ENCODE measurements around the gene TM4SF1.

Gene TM4SF1

GRCh38 chr3:149325581-149325980 lies 51.9 kb downstream of the TM4SF1 start:
- peaks cover 8% of the 10 kb centered on the region for H3K27me3 Mint-ChIP-seq
- H3K36me3 Mint-ChIP-seq (ENCODE audit: low read depth), result no peaks in the 10 kb centered on the region
- H3K4me3 Mint-ChIP-seq, result no peak overlapping the region
- H3K9me3 Mint-ChIP-seq, result no peaks in the 10 kb centered on the region
- H3K4me1 Mint-ChIP-seq (ENCODE audit: low read depth), result no peaks in the 10 kb centered on the region
- H3K27ac Mint-ChIP-seq, result no peak overlapping the region

GRCh38 chr3:149324332-149324731 lies 53.1 kb downstream of the TM4SF1 start:
- H3K4me3 Mint-ChIP-seq, result no peak overlapping the region
- H3K4me1 Mint-ChIP-seq (ENCODE audit: low read depth), result no peaks in the 10 kb centered on the region
- H3K27ac Mint-ChIP-seq, result no peak overlapping the region

GRCh38 chr3:149321640-149322039 lies 55.8 kb downstream of the TM4SF1 start:
- Mint-ChIP-seq H3K4me1 (ENCODE audit: low read depth) (no peaks in the 10 kb centered on the region), H3K36me3 (ENCODE audit: low read depth) (no peaks in the 10 kb centered on the region), H3K9me3 (no peaks in the 10 kb centered on the region), H3K27me3 (peaks cover 12% of the 10 kb centered on the region), H3K4me3 (no peak overlapping the region), H3K27ac (no peak overlapping the region)

More at GRCh38 chr3:149324332-149324731, 53.1 kb downstream of the TM4SF1 start:
- Mint-ChIP-seq H3K27me3 (peaks cover 8% of the 10 kb centered on the region), H3K36me3 (ENCODE audit: low read depth) (no peaks in the 10 kb centered on the region), H3K9me3 (no peaks in the 10 kb centered on the region)

- peaks cover 12% of the 10 kb centered on the region for H3K27me3 Mint-ChIP-seq
- no peak overlapping the region for H3K4me3 Mint-ChIP-seq
- H3K27ac Mint-ChIP-seq, result no peak overlapping the region
- no peaks in the 10 kb centered on the region for H3K36me3 Mint-ChIP-seq (ENCODE audit: low read depth)
- no peaks in the 10 kb centered on the region for H3K9me3 Mint-ChIP-seq
- no peaks in the 10 kb centered on the region for H3K4me1 Mint-ChIP-seq (ENCODE audit: low read depth)
Measured at GRCh38 chr3:149321136-149321535, 56.3 kb downstream of the TM4SF1 start.

- no peaks in the 10 kb centered on the region for H3K36me3 Mint-ChIP-seq (ENCODE audit: low read depth)
- peaks cover 11% of the 10 kb centered on the region for H3K27me3 Mint-ChIP-seq
- no peak overlapping the region for H3K27ac Mint-ChIP-seq
- H3K4me3 Mint-ChIP-seq, result no peak overlapping the region
- H3K4me1 Mint-ChIP-seq (ENCODE audit: low read depth), result no peaks in the 10 kb centered on the region
- H3K9me3 Mint-ChIP-seq, result no peaks in the 10 kb centered on the region
Measured at GRCh38 chr3:149319750-149320149, 57.7 kb downstream of the TM4SF1 start.
